Activated gamma-delta T cell treated with Interleukin-2 at 50 U/mL for 16 hours (primary cell): ENCODE measurements around the gene SCN2B.

Source experiments
- DNase-seq: peaks from one replicate; pipeline ENCODE4 v3.0.0-alpha.2; 2020

The SCN2B gene

DNA sequence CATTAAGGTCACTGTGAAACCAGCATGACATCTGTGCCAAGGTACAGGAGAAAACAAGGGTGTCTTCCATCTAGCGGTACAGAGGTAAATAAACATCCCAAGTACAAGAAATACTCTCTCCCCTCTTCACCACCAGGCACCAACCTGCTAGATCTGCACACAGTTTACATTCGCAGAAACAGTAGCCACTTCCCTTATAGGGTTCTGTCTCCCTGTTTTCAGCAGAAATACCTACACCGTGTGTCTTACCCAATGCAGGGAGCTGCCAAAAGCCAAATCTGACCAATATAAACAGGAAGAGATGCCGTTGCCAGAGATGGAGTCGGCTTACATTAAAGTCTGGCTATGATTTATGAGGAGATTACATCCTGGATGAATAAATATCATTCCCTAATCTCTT is 25.0 kb downstream of the SCN2B start:
- no peak for DNase-seq

- no peak for DNase-seq
These were observed 26.9 kb downstream of the SCN2B start for GRCh38 chr11:118149493-118149892.

DNA sequence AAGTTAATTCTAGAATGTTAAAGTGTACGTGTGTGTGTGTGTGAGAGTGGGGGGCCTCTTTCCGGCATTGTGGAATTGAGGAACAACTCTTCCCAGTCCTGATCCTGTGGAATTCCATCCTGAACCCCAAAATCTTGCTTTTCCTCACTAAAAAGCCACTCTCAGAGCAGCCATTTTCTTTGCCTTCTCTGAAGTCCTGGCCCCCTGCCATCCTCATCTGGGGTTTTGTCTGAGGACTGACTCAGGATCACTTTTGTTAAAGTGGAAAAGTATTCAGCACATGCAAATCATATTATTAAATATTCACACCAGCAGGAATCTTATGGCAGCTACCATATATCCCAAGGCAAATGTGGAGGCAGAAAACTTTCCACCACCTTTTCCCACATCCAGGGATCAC is 27.6 kb downstream of the SCN2B start:
- no peak for DNase-seq

DNA sequence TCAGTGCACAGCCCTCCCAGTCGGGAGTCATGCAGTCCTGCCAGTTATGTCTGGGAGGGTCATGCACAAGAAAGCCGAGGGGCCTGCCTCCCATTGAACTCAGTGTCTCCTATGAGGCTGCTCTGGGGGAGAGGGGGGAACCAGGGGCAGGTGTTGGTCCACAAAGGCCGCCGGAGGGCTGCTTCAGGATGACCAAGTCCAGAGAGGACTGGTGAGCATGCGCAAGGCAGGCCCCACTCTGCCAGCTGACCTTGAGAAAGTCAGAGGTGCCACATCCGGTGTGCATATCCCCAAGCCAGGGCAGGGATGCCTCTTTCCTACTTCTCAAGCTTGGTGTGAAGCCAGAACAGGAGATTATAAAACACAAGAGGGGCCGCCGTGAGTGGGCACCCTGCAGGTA is 28.2 kb downstream of the SCN2B start:
- DNase-seq = no peak

DNA sequence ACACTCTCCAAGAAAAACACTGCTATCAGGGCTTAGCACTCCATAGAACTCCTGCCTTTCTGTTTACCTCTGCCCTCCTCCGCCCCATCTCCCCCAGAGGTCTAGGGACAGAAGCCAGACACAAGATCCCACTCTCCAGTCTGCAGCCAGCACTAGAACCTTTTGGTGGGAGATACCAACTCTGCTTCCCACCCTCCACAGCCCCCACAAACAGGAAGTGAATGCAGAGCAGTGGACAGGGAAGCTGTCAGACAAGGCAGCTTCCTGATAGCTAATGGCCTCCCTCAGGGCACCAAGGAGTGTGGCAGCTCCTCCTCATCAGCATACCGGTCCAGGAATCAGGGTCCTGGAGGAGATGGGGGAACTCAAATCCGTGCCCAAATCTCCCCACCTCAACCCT is 28.9 kb downstream of the SCN2B start:
- no peak for DNase-seq

DNA sequence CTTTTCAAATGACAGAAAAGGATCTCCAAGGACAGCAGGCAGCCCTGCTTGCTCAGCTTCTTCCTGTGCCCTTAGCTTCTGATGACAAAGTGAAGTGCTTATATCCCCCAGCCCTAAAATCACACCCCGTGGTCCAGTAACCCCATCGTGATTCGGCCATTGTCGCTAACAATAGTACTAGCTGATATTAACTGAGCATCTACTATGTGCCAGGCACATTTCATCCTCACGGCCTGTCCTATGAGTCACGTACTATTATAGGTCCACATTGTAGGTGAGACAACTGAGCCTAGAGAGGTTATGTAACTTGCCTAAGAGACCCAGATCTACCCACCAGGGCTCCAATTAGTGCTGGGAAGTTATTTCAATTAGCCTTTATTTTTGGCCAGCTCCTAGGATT is 29.9 kb downstream of the SCN2B start:
- DNase-seq = no peak

DNA sequence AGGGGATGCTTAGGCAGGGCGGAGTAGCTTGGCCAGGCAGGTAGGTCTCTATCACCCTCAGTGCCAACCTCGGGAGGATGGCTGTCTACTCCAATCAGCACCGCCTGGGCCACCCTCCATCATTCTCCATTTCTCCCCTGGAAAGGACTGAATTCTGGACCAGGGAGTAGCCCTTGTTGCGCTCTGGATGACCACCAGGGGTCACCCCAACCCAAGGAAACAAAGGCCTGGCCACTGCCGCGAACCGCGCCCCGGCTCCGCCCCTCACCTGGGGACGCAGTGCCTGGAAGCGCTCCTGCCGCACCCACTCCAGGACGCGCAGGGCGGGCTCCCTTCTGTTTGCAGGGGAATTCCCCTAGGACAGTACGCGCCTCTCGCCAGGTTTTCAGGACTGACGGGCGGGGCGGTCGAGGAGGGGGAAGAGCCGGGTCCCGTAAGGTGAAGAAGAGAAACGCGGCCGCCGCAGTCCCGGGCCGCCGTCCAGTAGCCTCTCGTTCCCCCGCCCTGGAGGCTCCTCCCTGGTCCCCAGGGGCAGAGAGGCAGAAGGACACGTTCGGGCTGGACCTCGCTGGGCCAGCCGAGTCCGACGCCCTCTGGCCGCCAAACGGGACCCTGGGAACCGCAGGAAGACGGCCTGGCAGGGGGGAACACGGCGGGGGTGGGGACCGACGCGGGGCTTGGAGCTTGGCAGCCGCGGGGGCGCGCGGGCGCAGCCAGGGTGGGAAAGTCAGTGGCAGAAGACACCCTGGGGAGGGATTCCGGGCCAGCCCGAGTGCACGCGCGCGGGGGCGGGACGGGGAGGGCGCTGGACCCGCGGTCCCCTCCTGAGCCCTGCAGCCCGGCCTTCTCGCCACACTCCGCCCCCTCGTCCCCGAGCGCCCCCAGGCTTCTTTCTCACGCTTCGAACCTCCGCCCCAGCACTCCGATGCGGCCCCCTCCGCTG is 30.9 kb downstream of the SCN2B start:
- peak; percentile 84 for DNase-seq

GRCh38 chr11:118144301-118145268 is 31.9 kb downstream of the SCN2B start:
- no peak for DNase-seq

- DNase-seq = no peak
These were observed 32.7 kb downstream of the SCN2B start for GRCh38 chr11:118143661-118144185.

GRCh38 chr11:118142809-118143208 is 33.6 kb downstream of the SCN2B start:
- DNase-seq = no peak

GRCh38 chr11:118142081-118142480 is 34.4 kb downstream of the SCN2B start:
- no peak for DNase-seq

- no peak for DNase-seq
These were observed 36.9 kb downstream of the SCN2B start for GRCh38 chr11:118139578-118139977.

- DNase-seq = no peak
These were observed 37.5 kb downstream of the SCN2B start for GRCh38 chr11:118138839-118139420.

DNA sequence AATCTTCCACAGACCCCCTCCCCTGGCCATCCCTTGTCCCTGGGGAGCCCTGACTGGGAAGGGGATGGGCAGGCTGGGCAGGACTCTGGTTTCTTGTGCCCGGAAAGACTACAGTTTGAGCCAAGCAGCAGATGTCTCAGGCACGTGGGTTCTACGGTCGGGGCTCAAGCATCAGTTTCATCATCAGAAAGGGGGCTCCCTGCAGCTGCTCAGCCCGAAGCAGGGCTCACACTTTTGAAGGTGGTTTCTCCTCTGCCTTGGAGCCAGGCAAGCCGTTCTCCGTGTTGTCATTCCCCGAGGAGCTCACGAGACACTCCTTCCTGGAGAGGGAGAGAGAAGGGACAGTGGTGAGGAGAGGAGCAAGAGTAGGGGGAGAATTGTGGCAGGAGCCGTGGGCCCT is 39.6 kb downstream of the SCN2B start:
- DNase-seq = no peak

DNA sequence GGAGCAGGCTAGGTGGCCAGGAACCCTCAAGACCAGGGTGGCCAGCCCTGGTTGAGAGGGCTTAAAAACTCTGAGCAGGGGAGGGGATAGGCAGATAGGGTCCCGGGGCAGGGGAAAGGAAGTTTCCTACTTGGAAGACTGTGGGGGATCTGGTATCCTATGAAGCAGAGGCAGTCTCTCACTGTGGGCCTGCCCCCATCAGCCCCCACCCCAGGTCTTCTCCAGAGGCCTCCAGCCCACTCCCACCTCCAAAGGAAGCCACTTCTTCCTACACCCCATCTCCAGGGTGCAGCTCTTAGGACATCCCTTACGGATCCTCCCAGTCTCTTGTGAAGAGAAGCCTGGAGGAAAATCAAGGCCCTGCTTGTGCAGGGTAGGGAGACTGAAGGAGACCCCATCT is 40.1 kb downstream of the SCN2B start:
- no peak for DNase-seq

DNA sequence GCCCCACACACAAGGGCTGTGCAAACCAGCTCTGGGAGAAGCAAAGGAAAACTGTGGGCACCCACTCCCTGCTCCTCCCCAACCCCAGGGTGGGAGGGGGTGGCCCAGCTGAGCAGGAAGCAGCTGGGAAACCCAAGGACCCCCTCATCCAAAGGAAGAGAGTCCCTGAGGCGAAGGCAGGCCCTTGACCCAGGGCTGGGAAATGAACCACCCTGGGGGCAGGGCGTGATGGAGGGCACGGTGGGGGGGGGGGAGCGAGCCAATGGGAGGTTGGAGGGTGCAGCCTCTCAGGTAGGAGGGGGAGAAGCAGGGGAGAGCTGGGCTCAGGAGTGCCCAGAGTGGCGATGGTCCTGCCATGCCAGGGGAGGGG is 40.7 kb downstream of the SCN2B start:
- no peak for DNase-seq

GRCh38 chr11:118135051-118135795 is 41.2 kb downstream of the SCN2B start:
- no peak for DNase-seq

GRCh38 chr11:118133816-118134215 is 42.6 kb downstream of the SCN2B start:
- DNase-seq = no peak

DNA sequence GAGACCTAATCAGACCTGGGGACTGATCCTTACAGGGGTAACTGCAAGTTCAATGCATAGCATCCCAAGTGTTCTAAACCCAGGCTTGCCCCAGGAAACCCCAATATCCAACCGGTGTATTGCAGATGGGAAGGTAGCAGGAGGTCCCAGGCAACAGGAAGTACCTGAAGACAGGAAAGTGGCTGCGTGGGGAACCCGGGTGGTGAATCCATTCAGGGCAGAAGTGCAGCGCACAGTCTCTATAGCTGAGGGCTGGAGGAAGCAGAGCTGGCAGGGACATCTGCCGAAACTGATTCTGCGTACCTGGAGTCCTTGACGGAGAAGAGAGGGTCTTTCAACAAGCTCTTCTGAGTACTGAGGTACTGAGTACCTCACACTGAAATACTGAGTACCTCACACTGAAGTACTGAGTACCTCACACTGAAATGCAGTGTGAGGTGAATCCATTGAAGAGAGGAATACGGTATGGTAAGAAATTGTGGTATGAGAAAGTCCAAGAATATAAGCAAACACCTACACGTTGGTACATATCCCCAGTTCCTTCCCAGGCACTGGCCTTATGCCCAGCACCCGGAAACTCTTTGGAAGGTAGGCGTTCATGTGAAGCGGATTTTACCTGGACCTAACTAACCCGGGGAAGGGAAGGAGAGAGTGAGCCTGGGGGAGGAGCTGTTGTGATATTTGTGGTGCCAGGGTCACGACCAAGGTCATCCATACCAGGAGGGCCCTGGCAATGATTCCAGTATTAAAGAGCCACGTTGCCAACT is 43.9 kb downstream of the SCN2B start:
- DNase-seq = no peak

DNA sequence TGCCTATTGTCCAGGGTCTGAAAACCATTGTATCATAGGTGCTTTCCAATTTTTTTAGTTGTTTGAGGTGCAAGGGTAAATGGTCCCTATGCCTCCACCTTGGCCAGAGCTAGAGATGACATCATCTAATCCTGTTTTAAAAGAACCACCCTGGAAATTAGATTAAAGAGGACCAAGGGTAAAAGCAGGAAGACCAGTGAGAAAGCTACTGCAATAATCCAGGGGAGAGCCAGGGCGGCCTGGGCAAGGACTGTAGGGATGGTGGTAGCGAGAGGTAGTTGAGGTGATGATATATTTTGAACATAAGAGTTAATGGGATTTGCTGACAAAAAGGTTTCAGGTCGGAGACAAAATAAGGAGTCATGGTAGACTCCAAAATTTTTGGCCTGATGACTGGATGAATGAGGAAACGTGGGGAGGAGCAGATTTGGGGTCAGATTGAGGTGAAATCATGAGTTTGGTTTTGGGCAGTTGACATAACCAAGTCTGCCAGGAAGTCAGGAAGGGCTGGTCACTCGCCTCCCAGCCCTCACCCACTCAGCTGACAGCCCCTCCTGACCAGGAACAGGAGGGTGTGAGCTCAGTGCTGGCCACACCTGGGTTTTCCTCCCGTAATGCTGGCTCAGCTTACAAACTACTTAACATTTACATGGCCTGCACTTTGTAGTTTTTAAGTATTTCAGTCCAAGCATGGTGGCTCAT is 46.8 kb downstream of the SCN2B start:
- DNase-seq = no peak
